HEK293 (cell line): ENCODE data around the gene OR2H1.
"Not testable (repeated sequence)": the region's sequence is repeated elsewhere in the genome, so short reads cannot be mapped to it uniquely, and the experiment has no call there.

Experiments used
- ZNF114 ChIP-seq: fragments of 450-650 bp; formaldehyde crosslinking; IDR thresholded peaks from 2 replicates; pipeline ENCODE4 v1.5.0; 2017; ENCODE audit warnings: missing biosample characterization, missing genetic modification characterization
- ZSCAN18 ChIP-seq: fragments of 450-650 bp; formaldehyde crosslinking; IDR thresholded peaks from 2 replicates; pipeline ENCODE4 v1.5.1; 2016; ENCODE audit warnings: missing biosample characterization, missing genetic modification characterization
- TF ChIP-seq, protein P1 (sequence below): fragments of 450-650 bp; formaldehyde crosslinking; IDR thresholded peaks from 2 replicates; pipeline ENCODE4 v1.5.1; 2016; ENCODE audit warnings: missing biosample characterization, missing genetic modification characterization, low read depth

- not testable (repeated sequence) for TF ChIP-seq ZNF114, ZSCAN18
- TF ChIP-seq, protein P1, sequence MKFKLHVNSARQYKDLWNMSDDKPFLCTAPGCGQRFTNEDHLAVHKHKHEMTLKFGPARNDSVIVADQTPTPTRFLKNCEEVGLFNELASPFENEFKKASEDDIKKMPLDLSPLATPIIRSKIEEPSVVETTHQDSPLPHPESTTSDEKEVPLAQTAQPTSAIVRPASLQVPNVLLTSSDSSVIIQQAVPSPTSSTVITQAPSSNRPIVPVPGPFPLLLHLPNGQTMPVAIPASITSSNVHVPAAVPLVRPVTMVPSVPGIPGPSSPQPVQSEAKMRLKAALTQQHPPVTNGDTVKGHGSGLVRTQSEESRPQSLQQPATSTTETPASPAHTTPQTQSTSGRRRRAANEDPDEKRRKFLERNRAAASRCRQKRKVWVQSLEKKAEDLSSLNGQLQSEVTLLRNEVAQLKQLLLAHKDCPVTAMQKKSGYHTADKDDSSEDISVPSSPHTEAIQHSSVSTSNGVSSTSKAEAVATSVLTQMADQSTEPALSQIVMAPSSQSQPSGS, result not testable (repeated sequence)
Observed at GRCh38 chr6:29436730-29437129, 20.2 kb upstream of the OR2H1 start.
